AG10803 (cell line): ENCODE data around the gene ADAMTS4.

Experiments used
- DNase-seq: peaks from one replicate; pipeline ENCODE4 v3.0.0; 2010; ENCODE audit warnings: low read depth
- H3K4me3 ChIP-seq: 2 replicates; pipeline ENCODE4 v1.5.1; 2011; ENCODE audit warnings: mild to moderate bottlenecking, low read length, control low read depth
- CTCF ChIP-seq: conservative IDR thresholded peaks from 2 replicates; pipeline ENCODE4 v1.5.1; 2011; ENCODE audit warnings: mild to moderate bottlenecking, low read length, control low read depth, inconsistent platforms

ADAMTS4 gene

GRCh38 chr1:161172349-161172748 is 26.5 kb downstream of the ADAMTS4 start:
- TF ChIP-seq CTCF: no peak
- H3K4me3 ChIP-seq: no peak overlapping the region
- no peak for DNase-seq

- no peak for TF ChIP-seq CTCF
- no peak for DNase-seq
These were observed 27.2 kb downstream of the ADAMTS4 start for GRCh38 chr1:161171696-161172095.

GRCh38 chr1:161171191-161171590 is 27.7 kb downstream of the ADAMTS4 start:
- DNase-seq: no peak
- peak; percentile 17; the same call in 1 of the 2 replicates for TF ChIP-seq CTCF
- no peak overlapping the region for H3K4me3 ChIP-seq

More at GRCh38 chr1:161171696-161172095, 27.2 kb downstream of the ADAMTS4 start:
- H3K4me3 ChIP-seq: no peak overlapping the region

- TF ChIP-seq CTCF: no peak
- DNase-seq: no peak
These were observed 29.9 kb downstream of the ADAMTS4 start for GRCh38 chr1:161168906-161169305.

GRCh38 chr1:161166669-161167548 is 31.9 kb downstream of the ADAMTS4 start:
- TF ChIP-seq CTCF: no peak
- DNase-seq: no peak
- peak overlapping the region; percentile 92 for H3K4me3 ChIP-seq

More at GRCh38 chr1:161168906-161169305, 29.9 kb downstream of the ADAMTS4 start:
- no peak overlapping the region for H3K4me3 ChIP-seq

- TF ChIP-seq CTCF: peak; percentile 59
- DNase-seq: peak; percentile 98
These were observed 32.8 kb downstream of the ADAMTS4 start, which contains the start of gene PPOX for GRCh38 chr1:161165742-161166668. PPOX (plus strand) TSS chr1:161166426; CDS start chr1:161166848, 422 bp downstream.

More at GRCh38 chr1:161165742-161166668, 32.8 kb downstream of the ADAMTS4 start, which contains the start of gene PPOX:
- peak within 1 kb of the TSS; percentile 92 for H3K4me3 ChIP-seq
